Embryonic facial prominence (tissue), 1 donor: ENCODE results near the gene MYL4.
A peak's percentile ranks its signal among the peaks of the same experiment; 100 is the strongest.
"Not testable (repeated sequence)": the region's sequence is repeated elsewhere in the genome, so short reads cannot be mapped to it uniquely, and the experiment has no call there.

Source experiments
- DNase-seq: peaks from one replicate; pipeline ENCODE4 v3.0.0-alpha.2; 2016; ENCODE audit errors: extremely low spot score

Gene MYL4

DNA sequence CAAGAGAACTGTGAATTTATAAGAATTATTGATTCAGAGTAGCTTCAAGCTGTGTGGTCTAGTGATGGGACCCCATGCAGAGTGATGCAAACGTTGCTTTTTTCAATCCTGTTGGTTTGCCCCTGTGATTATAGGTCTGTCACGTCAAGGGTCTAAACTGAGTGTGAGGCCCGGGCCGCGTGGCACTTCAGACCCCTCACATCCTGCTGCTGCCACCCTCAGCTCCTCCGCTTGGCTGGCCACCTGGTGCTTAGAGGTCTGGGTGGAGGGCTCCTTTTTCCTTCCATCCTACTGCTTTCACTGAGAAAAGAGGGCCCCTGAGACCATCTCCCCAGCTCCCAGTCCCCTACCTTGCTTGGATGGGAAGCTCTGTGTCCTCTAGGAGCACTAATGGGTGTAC, 12.0 kb downstream of the MYL4 start:
- DNase-seq, result no peak

DNA sequence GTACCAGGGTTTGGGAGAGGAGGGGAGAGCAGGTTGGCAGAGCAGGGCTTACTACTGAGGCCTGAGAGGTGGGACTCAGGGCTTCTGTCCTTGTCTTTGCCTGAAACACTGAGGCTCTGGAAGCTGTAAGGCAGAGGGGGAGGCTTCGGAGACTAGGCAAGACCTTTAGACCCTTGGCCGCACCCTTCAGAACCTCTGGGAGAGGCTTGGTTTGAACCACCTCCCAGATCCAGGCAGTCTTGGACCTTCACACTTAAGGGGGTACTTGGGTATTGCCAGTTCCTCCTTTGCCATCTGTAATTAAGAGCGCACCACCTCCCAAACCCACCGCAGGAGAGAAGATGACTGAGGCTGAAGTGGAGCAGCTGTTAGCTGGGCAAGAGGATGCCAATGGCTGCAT, 12.9 kb downstream of the MYL4 start:
- DNase-seq, result no peak

DNA sequence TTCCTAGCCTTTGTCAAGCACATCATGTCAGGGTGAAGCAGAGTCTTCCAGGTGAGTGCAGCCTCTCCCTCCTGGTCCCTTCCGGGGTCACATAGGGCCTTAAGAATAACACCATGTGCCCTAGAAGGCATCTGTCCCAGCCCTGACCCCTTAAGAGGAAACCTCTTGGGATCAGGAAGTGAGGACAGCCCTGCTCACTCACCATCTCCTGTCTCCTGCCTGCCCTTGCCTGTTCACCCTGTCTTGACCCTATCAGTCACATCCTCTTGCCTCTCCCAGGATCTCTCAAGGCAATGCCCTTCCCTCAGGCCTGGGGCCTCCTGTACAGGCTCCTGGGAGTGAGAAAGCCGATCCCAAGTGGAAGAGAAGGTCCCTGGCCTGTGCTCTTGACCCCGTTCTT, 13.9 kb downstream of the MYL4 start:
- no peak for DNase-seq

DNA sequence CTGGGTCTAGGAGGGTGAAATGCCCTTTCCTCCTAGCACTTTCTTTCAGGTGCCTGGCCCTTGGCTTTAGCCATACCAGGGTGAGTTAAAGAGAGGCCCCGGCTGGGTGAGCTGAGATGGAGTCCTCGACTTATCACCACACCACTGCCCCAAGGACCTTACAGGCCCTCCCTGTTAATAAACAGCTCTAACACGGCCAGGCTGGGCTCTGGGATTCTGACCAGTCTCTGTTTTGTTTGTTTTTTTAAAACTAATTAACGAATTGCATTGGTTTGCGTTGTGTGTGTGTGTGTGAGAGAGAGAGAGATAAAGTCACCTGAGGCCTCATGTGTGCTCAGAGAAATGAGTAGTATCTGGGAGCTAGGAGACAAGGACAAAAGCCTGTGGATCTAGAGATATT, 14.3 kb downstream of the MYL4 start:
- no peak for DNase-seq

DNA sequence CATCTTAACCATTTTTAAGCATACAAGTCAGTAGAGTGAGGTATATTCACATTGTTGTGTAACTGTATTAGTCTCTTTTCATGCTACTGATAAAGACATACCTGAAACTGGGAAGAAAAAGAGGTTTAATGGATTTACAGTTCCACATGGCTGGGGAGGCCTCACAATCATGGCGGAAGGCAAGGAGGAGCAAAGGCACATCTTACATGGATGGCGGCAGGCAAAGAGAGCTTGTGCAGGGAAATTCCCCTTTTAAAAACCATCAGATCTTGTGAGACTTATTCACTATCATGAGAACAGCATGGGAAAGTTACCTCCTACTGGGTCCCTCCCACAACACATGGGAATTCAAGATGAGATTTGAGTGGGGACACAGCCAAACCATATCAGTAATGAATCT, 14.9 kb downstream of the MYL4 start:
- not testable (repeated sequence) for DNase-seq

DNA sequence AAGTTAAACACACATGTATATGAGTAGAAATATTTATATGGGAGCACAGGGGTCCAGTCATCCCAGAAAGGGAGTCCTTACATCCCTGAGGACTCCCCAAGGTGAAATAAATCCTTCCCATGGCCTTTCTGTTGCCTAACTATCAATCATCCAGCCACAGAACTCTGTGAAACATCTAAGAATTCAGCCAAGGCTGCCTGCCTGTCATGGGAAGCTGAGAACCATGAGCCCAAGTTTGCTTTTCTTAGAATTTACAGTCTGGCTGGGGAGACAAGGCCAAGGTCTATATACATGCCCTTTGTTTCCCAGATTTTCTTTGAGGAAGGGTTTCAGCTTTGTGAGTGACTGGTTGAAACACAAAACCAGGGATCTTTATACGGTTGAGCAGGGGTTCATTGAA, 15.8 kb downstream of the MYL4 start:
- DNase-seq, result no peak

DNA sequence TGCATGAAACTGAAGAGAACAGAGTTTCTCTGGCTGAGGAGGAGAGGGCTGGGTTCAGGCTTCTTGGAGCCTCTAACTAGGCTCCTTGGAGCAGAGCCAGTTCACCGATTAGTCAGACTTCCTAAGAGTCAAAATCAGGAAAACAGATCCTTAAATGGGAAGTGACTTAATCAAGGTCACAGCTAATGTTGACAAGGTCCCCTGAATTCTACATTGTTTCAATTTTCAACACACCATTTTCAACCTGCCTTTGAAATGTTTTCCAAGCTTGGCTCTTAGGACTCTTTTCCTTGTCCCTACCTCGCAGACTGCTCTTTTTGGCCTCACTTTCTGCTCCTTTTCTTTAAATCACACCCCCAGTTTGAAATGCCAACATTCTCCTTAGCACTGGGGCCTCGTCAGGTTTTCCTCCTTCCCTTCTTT, 16.3 kb downstream of the MYL4 start:
- DNase-seq, result no peak

DNA sequence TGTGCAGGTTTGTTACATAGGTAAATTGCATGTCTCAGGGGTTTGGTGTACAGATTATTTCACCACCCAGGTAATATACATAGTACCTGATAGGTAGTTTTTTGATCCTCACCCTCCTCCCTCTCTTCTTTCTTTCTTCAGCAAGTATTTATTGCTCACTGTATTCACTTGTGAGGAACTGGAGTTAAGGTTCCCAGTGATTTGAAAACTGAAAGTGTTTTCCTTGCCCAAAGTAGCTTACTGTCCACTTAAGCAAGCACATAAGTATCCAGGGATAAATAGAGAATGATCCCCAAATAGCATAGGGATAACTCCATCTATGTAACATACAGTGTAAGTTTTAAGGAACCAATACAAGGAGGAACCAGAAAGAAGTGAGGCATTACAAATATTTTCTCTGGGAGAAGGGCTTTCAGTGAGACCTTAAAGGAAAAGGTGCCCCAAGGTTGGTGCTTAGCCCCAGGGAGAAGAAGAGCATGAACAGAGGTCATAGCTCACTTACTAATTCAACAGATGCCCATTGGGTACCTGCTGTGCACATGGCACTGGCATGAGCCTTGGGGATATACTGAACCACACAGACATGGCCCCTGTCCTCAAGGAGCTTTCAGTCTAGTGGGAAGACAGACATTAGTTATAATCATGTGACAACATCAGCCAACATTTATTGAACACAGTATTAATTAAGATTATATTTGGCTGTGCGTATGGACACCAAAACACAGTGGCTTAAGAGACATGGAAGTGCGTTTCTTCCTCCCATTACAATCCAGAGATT, 17.0 kb downstream of the MYL4 start:
- DNase-seq, result no peak

DNA sequence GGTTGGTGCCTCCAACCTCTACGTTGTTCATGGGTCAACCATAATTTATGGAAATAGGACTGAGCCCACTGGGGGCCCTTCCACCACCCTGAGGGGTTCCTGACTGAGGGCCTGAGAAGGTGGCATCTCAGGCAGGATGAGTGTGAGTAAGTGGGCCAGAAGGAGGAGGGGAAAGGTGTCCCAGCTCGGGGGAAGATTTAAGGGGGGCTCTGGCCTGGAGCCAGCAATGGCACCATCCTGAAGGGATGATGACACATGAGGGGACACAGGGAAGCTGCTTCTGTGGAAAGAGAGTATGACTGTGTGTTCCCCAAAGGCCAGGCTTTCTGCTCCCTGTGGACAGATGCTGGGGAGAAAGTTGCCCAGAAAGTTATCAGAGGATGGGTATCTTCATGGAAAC, 18.7 kb downstream of the MYL4 start:
- no peak for DNase-seq

DNA sequence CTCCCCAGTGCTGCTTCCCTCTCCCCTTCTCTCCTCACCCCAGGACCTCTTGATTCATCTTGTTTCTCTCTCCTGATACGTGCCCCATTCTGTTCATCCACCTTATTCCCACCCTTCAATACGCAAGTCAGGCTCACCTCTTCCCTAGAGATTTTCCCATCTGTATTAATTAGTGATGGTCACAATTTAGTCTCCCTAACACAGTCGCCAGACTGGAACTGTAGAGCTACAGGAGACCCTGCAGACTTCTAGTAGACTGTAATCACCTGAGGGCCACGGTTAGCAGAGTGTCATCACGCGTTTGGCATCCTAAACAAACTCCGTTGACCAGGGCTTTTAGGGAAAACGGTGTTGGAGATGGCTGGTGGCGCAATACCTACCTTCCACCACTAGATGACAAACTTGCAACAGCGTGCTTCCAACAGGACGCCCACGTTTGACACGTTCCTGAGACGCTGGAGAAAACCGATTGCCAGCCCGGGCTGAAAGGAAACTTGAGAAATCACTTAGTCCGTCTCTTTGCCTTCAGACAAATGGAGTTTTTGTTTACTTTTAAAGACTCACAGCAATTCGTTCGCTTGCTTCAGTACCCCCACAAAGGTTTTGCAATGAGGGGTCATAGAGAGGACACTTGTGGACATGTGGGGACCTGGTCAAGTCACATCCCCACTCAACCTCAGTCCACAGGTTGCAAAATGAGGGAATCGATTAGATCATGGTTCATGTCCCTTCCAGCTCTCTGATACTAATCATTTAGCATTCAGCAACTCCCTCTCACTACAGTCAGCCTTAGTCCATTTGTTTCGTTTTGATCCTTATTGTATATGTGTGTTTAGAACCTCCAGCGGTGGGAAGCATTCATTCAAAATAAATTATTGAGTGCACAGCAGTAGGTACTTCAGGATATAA, 20.6 kb downstream of the MYL4 start:
- peak; percentile 81 for DNase-seq

DNA sequence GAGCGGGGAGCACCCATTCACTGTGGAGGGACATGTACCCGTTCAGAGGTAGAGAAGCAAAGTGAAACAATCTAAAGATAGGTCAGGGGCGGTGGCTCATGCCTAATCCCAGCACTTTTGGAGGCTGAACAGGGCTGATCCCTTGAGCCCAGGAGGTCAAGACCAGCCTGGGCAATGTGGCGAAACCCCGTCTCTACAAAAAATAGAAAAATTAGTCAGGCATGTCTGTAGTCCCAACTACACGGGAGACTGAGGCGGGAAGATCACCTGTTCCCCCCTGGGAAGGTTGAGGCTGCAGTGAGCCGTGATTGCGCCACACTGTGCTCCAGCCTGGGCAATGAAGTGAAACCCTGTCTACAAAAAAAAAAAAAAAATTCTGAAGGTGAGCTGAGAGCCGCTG, 21.7 kb downstream of the MYL4 start:
- DNase-seq, result no peak

DNA sequence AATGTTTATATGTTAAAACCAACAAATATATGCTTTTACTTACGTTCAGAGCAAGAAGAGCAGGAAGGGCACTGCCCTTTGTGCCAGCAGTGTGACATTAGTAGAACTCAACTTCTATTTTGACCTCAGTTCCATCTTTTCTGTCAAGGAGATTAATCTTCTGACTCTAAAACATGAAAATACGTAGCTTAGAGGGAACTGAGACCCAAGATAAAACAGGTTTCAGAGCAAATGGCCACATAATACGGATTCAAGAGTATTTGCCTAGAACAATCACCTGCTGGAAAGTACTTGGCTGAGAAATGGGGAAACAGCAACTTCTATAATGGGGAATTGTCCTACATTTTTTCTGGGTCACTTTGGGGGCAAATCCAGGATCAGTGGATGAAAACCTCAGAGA, 22.2 kb downstream of the MYL4 start:
- DNase-seq, result no peak

DNA sequence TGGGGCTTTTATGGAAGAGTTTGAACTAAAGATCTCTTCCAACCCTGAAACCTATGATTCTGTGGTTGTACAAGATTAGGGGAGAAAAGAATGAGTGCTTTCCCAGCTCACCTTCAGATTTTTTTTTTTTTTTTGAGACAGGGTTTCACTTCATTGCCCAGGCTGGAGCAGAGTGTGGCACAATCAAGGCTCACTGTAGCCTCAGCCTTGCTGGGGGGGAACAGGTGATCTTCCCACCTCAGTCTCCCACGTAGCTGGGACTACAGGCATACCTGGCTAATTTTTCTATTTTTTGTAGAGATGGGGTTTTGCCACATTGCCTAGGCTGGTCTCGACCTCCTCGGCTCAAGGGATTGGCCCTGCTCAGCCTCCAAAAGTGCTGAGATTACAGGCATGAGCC, 22.7 kb downstream of the MYL4 start:
- DNase-seq, result no peak

DNA sequence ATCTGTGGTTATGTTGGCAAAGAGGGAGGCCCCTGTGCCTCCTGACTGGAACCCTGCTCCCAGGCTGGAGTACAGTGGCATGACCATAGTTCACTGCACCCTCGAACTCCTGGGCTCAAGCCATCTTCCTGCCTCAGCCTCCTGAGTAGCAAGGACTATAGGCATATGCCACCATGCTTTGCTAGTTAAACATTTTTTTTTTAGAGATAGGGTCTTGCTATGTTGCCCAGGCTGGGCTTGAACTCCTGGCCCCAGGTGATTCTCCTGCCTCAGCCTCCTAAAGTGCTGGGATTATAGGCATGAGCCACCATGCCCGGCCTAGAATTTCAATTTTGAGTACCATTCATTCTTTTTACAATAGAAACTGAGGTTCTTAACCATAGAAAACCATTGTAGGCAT, 23.3 kb downstream of the MYL4 start:
- DNase-seq, result no peak

DNA sequence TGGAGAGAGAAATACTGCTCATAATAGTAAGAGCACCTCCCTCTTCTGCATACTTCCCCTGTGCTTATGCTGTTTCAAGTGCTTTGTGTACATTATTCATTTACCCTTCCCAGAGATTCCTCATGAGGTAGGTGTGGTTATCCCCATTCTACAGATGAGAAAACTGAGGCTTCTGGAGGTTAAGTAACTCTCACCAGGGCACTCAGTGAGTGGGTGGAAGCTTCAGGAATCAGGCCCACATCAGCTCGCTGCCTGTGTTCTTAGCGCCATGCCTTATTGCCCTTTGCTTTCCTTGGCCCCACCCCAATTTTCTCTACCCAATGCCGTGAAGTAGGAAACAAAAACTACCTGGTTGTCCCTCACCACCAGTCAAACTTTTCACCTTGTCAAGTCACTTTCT, 26.4 kb downstream of the MYL4 start:
- DNase-seq, result no peak

DNA sequence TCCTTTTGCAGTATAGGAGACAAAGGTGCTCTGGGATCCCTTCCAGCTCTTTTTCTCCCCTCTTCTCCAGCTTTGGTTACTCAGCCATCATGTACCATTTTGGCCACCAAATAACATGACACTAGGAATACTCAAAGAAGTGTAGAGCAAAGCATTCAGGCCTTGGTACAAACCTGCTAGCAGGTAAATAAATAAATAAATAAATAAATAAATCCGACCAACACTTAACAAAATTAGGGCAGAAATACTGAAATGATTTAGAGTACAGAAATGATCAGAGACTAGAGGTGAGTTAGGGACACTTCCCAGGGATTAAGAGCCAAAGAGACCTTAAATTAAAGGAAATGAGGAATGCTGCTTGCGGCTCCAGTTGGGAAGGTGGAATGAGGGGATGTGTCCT, 26.8 kb downstream of the MYL4 start:
- DNase-seq, result no peak

DNA sequence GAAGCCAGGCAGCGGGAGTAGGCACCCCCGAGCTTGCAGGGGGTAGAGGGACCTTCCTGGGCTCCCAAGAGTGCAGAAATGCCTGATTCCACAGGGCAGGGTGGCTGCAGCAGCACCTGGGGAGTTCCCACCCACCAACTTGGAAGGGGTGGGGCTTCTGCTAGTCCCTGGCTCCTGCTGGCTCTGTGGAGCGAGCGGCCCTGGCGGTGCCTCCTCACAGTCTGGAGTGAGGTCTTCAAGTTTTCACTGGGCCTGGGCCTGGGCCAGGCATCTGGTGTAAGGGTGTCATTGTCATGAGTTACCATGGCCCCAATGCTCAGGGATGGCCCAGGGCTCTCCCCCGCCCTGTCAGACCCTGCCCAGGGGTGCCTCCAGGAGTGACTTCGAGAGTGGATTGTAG, 28.7 kb downstream of the MYL4 start:
- no peak for DNase-seq

DNA sequence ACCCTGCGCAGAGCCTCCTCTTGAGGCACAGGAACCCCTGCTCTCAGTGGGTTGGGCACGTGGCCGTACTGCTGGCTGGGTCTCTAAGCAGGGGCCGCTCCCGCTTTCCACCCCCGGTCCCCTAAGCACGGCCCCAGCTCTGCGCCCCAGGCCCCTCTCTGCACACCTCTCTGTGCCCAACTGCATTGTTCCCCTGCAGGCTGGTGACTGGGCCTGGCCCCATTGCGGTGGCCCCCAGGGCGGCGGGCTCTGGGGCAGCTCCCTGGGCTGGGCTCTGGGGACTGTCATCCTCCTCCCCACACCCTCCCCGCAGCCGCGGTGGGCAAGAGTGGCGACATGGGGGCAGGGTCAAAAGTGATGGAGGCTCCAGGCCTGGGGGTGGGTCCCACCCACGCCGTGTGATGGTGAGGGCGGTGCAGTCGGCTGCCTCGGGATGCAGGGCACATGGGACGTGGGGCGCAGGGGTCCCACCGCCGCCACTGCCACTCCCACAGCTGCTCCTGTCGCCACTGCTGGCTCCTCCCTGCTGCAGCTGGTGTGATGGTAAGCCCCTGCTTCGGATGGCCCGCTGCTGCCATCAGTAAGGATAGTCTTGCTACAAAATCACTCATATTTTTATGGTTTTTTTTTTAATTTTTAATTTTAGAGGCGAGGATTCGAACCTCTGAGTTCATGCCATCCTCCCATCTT, 29.3 kb downstream of the MYL4 start:
- no peak for DNase-seq

DNA sequence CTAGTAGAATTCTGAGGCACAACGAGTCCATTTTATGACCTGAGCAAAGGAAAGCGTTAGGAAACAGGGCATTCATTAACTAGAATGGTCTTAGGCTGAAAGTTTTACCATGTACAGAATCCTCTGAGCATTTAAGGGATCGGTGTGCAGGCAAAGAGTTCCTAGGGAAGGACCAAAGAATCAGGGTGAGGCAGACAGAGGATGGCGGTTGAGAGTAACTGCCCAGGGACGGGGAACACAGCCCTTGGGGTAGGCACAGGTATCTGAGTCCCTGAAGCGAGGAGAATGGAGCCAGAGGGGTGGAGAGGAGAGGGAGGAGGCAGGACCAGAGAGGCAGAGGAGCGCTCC, 30.4 kb downstream of the MYL4 start:
- DNase-seq, result no peak

DNA sequence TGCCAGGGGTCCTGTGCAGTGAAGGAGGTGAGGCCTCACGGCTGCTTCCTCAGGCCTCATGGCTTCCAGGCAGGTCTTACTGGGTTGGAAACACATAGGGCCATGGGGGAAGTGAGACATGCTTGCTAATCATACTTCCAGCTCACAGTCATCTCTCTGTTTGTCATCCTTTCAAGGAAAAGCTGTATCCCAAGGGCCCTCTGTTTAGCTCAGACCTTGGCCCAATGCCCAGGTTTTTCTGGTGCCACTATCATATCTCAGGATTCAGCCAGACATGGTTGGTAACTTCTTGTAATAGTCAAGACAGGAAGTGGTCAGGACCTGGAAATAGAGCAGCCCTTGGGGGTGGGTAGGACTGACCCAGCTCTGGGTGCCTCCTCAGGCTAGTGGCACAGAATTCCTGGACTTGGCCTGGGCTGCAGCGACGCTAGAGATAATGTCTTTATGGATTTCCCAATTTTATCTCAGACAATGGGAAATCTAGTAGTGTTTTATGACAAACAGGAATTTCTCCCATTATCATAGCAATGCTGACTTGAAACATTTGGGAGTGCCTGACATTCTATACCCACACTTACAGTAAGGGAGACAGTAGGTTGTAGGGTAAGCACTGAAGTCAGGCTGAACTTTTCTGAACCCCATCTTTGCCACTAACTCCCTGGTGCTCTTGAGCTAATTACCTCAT, 31.0 kb downstream of the MYL4 start:
- no peak for DNase-seq

DNA sequence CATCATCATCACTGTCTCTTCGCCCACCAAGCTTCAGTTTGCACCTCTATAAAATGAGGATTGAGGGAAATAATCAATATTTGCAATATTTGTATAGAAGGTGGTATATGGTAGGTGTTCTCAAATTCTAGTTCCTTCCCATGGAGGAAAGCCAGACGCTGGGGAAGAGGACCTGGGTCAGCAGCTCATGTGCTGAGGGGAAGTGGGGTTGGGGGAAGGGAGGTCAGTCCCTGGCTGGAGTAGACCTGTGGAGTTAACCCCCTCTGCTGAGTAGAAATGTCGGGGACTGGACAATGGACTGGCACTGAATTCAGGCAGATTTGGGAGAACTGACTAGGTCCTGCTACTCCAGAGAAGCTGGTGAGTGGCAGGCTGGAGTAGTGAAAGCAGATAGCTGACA, 31.7 kb downstream of the MYL4 start:
- no peak for DNase-seq

DNA sequence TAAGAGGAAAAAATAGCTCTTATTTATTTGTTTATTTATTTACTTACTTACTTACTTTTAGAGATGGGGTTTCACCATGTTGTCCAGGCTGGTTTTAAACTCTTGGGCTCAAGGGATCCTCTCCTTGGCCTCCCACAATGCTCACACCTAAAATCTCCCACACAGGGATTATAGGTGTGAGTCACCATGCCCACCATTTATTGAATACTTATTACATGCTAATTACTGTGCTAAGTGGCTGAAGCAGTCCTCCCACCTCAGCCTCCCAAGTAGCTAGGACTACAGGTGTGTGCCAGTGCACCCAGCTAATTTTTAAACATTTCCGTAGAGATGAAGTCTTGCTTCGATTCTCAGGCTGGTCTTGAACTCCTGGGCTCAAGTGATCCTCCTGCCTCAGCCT, 33.5 kb downstream of the MYL4 start:
- no peak for DNase-seq
